SK-N-SH (cell line): ENCODE data around the gene CD28.

Experiments used
- CTCF ChIP-seq: fragments of 200-600 bp; sonication (generic); IDR thresholded peaks from 2 replicates; pipeline ENCODE4 v1.6.1; 2017; ENCODE audit warnings: antibody characterized with exemption, mild to moderate bottlenecking, moderate library complexity
- EP300 ChIP-seq, 2 experiments: IDR thresholded peaks; 2 replicates each; pipeline versions ENCODE4 v1.4.0 to v1.6.1; 2012; ENCODE audit warnings: borderline replicate concordance in 1 of 2, low read depth in 1 of 2, low read length in 1 of 2
- EZH2phosphoT487 ChIP-seq: fragments of 200-600 bp; sonication (generic); IDR thresholded peaks from 2 replicates; pipeline ENCODE4 v1.6.1; 2017; ENCODE audit warnings: low read depth, mixed run types, mild to moderate bottlenecking, antibody characterized with exemption, moderate library complexity, borderline replicate concordance
- MEF2A ChIP-seq: IDR thresholded peaks from 2 replicates; pipeline ENCODE4 v1.4.0; 2012; ENCODE audit warnings: low read depth, borderline replicate concordance

GRCh38 chr2:203687165-203687564, 19.3 kb upstream of the CD28 start:
- TF ChIP-seq CTCF (no peak), MEF2A (no peak), EZH2phosphoT487 (no peak), EP300 (IDR thresholded peaks at IDR 0.05; ENCODE audit: borderline replicate concordance in 1 of 2, low read depth in 1 of 2, low read length in 1 of 2) (no peak)
